ENCODE data around the gene KPNA6. TPM values are rescaled to one million over a fixed set of nuclear protein-coding genes. Genes with fewer than 3 reads are reported as not detected.
"Not testable (repeated sequence)": the region's sequence is repeated elsewhere in the genome, so short reads cannot be mapped to it uniquely, and the experiment has no call there.

The KPNA6 gene
- total and polyA plus RNA-seq, 7 experiments from 2014 or later = 19.5 to 63.7 (median 48.4) TPM

DNA sequence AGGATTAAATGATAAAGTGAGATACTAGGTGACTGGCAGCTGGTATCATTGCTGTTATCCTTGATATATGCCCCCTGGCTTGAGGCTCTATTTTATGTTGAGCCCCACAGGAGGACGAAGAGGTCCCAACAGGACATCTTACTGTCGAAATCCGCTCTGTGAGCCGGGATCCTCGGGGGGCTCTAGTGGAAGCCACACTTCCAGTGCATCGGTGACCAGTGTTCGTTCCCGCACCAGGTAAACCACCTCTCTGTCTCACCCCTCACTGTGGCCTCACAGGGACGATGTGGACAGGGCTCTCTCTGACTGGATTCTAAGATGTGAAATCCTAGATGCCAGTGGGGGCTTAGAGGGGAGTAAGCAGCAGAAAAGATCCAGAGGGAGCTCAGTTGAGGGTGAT, 33.0 kb upstream of the KPNA6 start:
- ChIA-PET CTCF (interaction anchor here (0.6 to 4.5 kb wide), 2 partner anchors 10 to 34 kb away, joined by 3 to 16 read pairs; partner anchors contain the start of gene KPNA6), POLR2A (interaction anchor here (0.5 to 4.3 kb wide), 5 partner anchors 17 to 123 kb away, joined by 3 to 43 read pairs (median 3); partner anchors contain the start of gene KPNA6)
- H3K27me3 Mint-ChIP-seq = no peaks in the 10 kb centered on the region
- peaks cover 0 to 3% (median 0%) of the 10 kb centered on the region in 11 donors for H3K9me3 Mint-ChIP-seq
- Histone ChIP-seq H3K36me3 (ENCODE audit: control insufficient read depth in 2 of 3, insufficient read depth in 3 of 3, low read length in 3 of 3) (peaks cover 0 to 37% (median 6%) of the 10 kb centered on the region in 3 experiments), H3K27ac (ENCODE audit: low read depth, low read length) (peak overlapping the region; percentile 48), H3K27me3 (ENCODE audit: control insufficient read depth in 2 of 2, insufficient read depth in 2 of 2, low read length in 2 of 2) (no peaks in the 10 kb centered on the region), H3K4me3 (ENCODE audit: low read length) (no peak overlapping the region), H3K4me1 (ENCODE audit: control insufficient read depth in 2 of 2, insufficient read depth in 2 of 2, low read length in 2 of 2) (peaks cover 5 to 16% of the 10 kb centered on the region in 2 donors), H3K9me3 (ENCODE audit: control insufficient read depth in 2 of 3, low read length in 3 of 3) (no peaks in the 10 kb centered on the region)
- H3K4me1 Mint-ChIP-seq = peaks cover 17 to 52% (median 45%) of the 10 kb centered on the region in 7 donors
- H3K36me3 Mint-ChIP-seq = peaks cover 8 to 17% (median 12%) of the 10 kb centered on the region in 5 donors
- intact Hi-C loops (cut with micrococcal nuclease) = loop anchor here (5.0 kb wide), 3 partner anchors 143 to 1358 kb away; partner anchors contain the start of gene MARCKSL1 (in 1 of the 2)
- ATAC-seq (no peak), DNase-seq (no peak)
- peak overlapping the region in 7 of 10 donors; percentile 16 to 91 (median 45) for H3K4me3 Mint-ChIP-seq
- H3K27ac Mint-ChIP-seq = peak overlapping the region in 6 of 9 donors; percentile 1 to 80 (median 52)

DNA sequence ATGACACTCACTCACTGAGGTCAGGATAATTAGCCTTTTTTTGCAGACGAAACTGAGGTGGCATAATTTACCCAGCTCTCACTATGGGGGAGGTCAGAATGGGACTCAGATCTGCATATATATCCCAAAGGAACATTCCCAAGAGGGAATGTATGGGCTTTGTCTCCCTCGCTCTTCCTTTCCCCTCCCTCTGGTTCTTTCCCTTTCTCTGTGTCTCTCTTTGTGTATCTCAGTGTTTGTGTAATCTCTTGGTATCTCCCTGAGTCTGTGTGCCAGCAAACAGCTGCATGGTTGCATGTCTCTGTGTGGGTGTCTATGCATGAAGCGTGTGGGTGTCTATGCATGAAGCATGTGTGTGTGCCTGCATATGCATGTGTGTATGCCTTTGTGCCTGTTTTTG, 30.4 kb upstream of the KPNA6 start:
- H3K27ac Mint-ChIP-seq = peak overlapping the region in 4 of 9 donors; percentile 13 to 51 (median 40)
- POLR2A ChIA-PET = interaction anchor here (1.7 kb wide), 1 partner anchor 30 kb away, joined by 7 read pairs; the partner anchor contains the start of gene KPNA6

GRCh38 chr1:32082022-32082421, 25.8 kb upstream of the KPNA6 start:
- intact Hi-C loops (cut with micrococcal nuclease) = no loop called here
- DNase-seq (no peak), ATAC-seq (no peak)
- H3K36me3 Mint-ChIP-seq = peaks cover 7 to 38% (median 31%) of the 10 kb centered on the region in 5 donors
- ChIA-PET POLR2A (interaction anchor here (0.6 to 1.2 kb wide), 4 partner anchors 9 to 66 kb away, joined by 3 to 4 read pairs (median 4); partner anchors contain the start of gene TMEM39B), CTCF (interaction anchor here (0.6 to 1.0 kb wide), 2 partner anchors 16 to 278 kb away, joined by 3 to 4 read pairs; no protein-coding TSS in a partner anchor)
- no peaks in the 10 kb centered on the region for H3K9me3 Mint-ChIP-seq
- Histone ChIP-seq H3K9me3 (ENCODE audit: control insufficient read depth in 2 of 3, low read length in 3 of 3) (no peaks in the 10 kb centered on the region), H3K4me1 (ENCODE audit: control insufficient read depth in 2 of 2, insufficient read depth in 2 of 2, low read length in 2 of 2) (no peaks in the 10 kb centered on the region), H3K4me3 (ENCODE audit: low read length) (no peak overlapping the region), H3K27me3 (ENCODE audit: control insufficient read depth in 2 of 2, insufficient read depth in 2 of 2, low read length in 2 of 2) (no peaks in the 10 kb centered on the region), H3K36me3 (ENCODE audit: control insufficient read depth in 2 of 3, insufficient read depth in 3 of 3, low read length in 3 of 3) (peaks cover 0 to 50% (median 6%) of the 10 kb centered on the region in 3 experiments), H3K27ac (ENCODE audit: low read depth, low read length) (no peak overlapping the region)
- no peaks in the 10 kb centered on the region for H3K27me3 Mint-ChIP-seq
- H3K4me1 Mint-ChIP-seq = peaks cover 4 to 19% (median 15%) of the 10 kb centered on the region in 7 donors
- H3K4me3 Mint-ChIP-seq = no peak overlapping the region
- H3K27ac Mint-ChIP-seq = peak overlapping the region in 3 of 9 donors; percentile 29 to 50 (median 46)

More for the DNA sequence above, 30.4 kb upstream of the KPNA6 start:
- ATAC-seq (no peak), DNase-seq (no peak)
- Mint-ChIP-seq H3K9me3 (peaks cover 0 to 3% (median 0%) of the 10 kb centered on the region in 11 donors), H3K36me3 (peaks cover 8 to 24% (median 18%) of the 10 kb centered on the region in 5 donors), H3K27me3 (no peaks in the 10 kb centered on the region), H3K4me1 (peaks cover 9 to 44% (median 38%) of the 10 kb centered on the region in 7 donors), H3K4me3 (peak overlapping the region in 1 of 10 donors; percentile 76)
- Histone ChIP-seq H3K4me3 (ENCODE audit: low read length) (no peak overlapping the region), H3K27ac (ENCODE audit: low read depth, low read length) (no peak overlapping the region), H3K36me3 (ENCODE audit: control insufficient read depth in 2 of 3, insufficient read depth in 3 of 3, low read length in 3 of 3) (peaks cover 0 to 47% (median 6%) of the 10 kb centered on the region in 3 experiments), H3K4me1 (ENCODE audit: control insufficient read depth in 2 of 2, insufficient read depth in 2 of 2, low read length in 2 of 2) (peaks cover 0 to 5% of the 10 kb centered on the region in 2 donors), H3K27me3 (ENCODE audit: control insufficient read depth in 2 of 2, insufficient read depth in 2 of 2, low read length in 2 of 2) (no peaks in the 10 kb centered on the region), H3K9me3 (ENCODE audit: control insufficient read depth in 2 of 3, low read length in 3 of 3) (no peaks in the 10 kb centered on the region)
- CTCF ChIA-PET = no interaction called here
- intact Hi-C loops (cut with micrococcal nuclease) = no loop called here

- H3K27ac ChIP-seq (ENCODE audit: low read depth, low read length); intact Hi-C loops (cut with micrococcal nuclease); CTCF ChIA-PET; H3K4me1 ChIP-seq (ENCODE audit: control insufficient read depth in 2 of 2, insufficient read depth in 2 of 2, low read length in 2 of 2); H3K9me3 ChIP-seq (ENCODE audit: control insufficient read depth in 2 of 3, low read length in 3 of 3); H3K27me3 Mint-ChIP-seq; ATAC-seq; H3K9me3 Mint-ChIP-seq; DNase-seq; H3K27me3 ChIP-seq (ENCODE audit: control insufficient read depth in 2 of 2, insufficient read depth in 2 of 2, low read length in 2 of 2); H3K4me3 ChIP-seq (ENCODE audit: low read length); H3K4me3 Mint-ChIP-seq: not testable (repeated sequence)
- POLR2A ChIA-PET = interaction anchor here (0.6 to 1.4 kb wide), 2 partner anchors 25 to 51 kb away, joined by 3 to 4 read pairs; no protein-coding TSS in a partner anchor
- Mint-ChIP-seq H3K36me3 (peaks cover 0 to 32% (median 24%) of the 10 kb centered on the region in 5 donors), H3K4me1 (peaks cover 3 to 13% (median 11%) of the 10 kb centered on the region in 7 donors), H3K27ac (peak overlapping the region in 1 of 9 donors; percentile 28)
- peaks cover 0 to 46% (median 0%) of the 10 kb centered on the region in 3 experiments for H3K36me3 ChIP-seq (ENCODE audit: control insufficient read depth in 2 of 3, insufficient read depth in 3 of 3, low read length in 3 of 3)
Measured at GRCh38 chr1:32086381-32086780, 21.5 kb upstream of the KPNA6 start.

- Histone ChIP-seq H3K27me3 (ENCODE audit: control insufficient read depth in 2 of 2, insufficient read depth in 2 of 2, low read length in 2 of 2) (no peaks in the 10 kb centered on the region), H3K27ac (ENCODE audit: low read depth, low read length) (no peak overlapping the region), H3K9me3 (ENCODE audit: control insufficient read depth in 2 of 3, low read length in 3 of 3) (no peaks in the 10 kb centered on the region), H3K4me1 (ENCODE audit: control insufficient read depth in 2 of 2, insufficient read depth in 2 of 2, low read length in 2 of 2) (no peaks in the 10 kb centered on the region), H3K36me3 (ENCODE audit: control insufficient read depth in 2 of 3, insufficient read depth in 3 of 3, low read length in 3 of 3) (peaks cover 0 to 68% (median 10%) of the 10 kb centered on the region in 3 experiments), H3K4me3 (ENCODE audit: low read length) (no peak overlapping the region)
- H3K9me3 Mint-ChIP-seq = peaks cover 0 to 1% (median 0%) of the 10 kb centered on the region in 11 donors
- peaks cover 0 to 3% (median 0%) of the 10 kb centered on the region in 7 donors for H3K4me1 Mint-ChIP-seq
- intact Hi-C loops (cut with micrococcal nuclease) = no loop called here
- no peaks in the 10 kb centered on the region for H3K27me3 Mint-ChIP-seq
- ATAC-seq = no peak
- H3K27ac Mint-ChIP-seq = no peak overlapping the region
- CTCF ChIA-PET = interaction anchor here (0.5 kb wide), 1 partner anchor 32 kb away, joined by 4 read pairs; no protein-coding TSS in a partner anchor
- no peak overlapping the region for H3K4me3 Mint-ChIP-seq
- POLR2A ChIA-PET = interaction anchor here (0.9 kb wide), 1 partner anchor 17 kb away, joined by 4 read pairs; the partner anchor contains the start of gene KPNA6
- DNase-seq = no peak
- peaks cover 4 to 42% (median 12%) of the 10 kb centered on the region in 5 donors for H3K36me3 Mint-ChIP-seq
Measured at GRCh38 chr1:32091176-32091575, 16.7 kb upstream of the KPNA6 start.

DNA sequence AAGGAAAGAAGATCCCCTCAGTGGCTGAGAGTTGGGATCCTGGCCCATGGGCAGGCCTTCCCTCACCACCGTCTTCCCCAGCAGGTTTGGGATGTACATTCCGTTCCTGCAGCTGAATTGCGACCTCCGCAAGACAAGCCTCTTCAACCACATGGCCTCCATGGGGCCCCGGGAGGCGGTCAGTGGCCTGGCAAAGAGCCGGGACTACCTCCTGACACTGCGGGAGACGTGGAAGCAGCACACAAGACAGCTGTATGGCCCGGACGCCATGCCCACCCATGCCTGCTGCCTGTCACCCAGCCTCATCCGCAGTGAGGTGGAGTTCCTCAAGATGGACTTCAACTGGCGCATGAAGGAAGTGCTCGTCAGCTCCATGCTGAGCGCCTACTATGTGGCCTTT, 16.3 kb upstream of the KPNA6 start:
- H3K27me3 ChIP-seq (ENCODE audit: control insufficient read depth in 2 of 2, insufficient read depth in 2 of 2, low read length in 2 of 2) = no peaks in the 10 kb centered on the region
- intact Hi-C loops (cut with micrococcal nuclease) = no loop called here
- H3K4me1 ChIP-seq (ENCODE audit: control insufficient read depth in 2 of 2, insufficient read depth in 2 of 2, low read length in 2 of 2) = no peaks in the 10 kb centered on the region
- peaks cover 0 to 68% (median 13%) of the 10 kb centered on the region in 3 experiments for H3K36me3 ChIP-seq (ENCODE audit: control insufficient read depth in 2 of 3, insufficient read depth in 3 of 3, low read length in 3 of 3)
- POLR2A ChIA-PET = interaction anchor here (0.9 to 1.1 kb wide), 2 partner anchors 17 to 19 kb away, joined by 3 to 4 read pairs; partner anchors contain the start of genes KPNA6 and TMEM39B
- no peak for ATAC-seq
- H3K4me3 ChIP-seq (ENCODE audit: low read length) = no peak overlapping the region
- DNase-seq = no peak
- no peak overlapping the region for H3K27ac ChIP-seq (ENCODE audit: low read depth, low read length)
- no peak overlapping the region for H3K27ac Mint-ChIP-seq
- CTCF ChIA-PET = no interaction called here
- H3K4me3 Mint-ChIP-seq = no peak overlapping the region
- H3K9me3 Mint-ChIP-seq = peaks cover 0 to 1% (median 0%) of the 10 kb centered on the region in 11 donors
- peaks cover 0 to 3% (median 0%) of the 10 kb centered on the region in 7 donors for H3K4me1 Mint-ChIP-seq
- H3K36me3 Mint-ChIP-seq = peaks cover 4 to 41% (median 12%) of the 10 kb centered on the region in 5 donors
- no peaks in the 10 kb centered on the region for H3K9me3 ChIP-seq (ENCODE audit: control insufficient read depth in 2 of 3, low read length in 3 of 3)
- no peaks in the 10 kb centered on the region for H3K27me3 Mint-ChIP-seq
